Stimulated activated CD8-positive, alpha-beta memory T cell treated with anti-CD3 and anti-CD28 coated beads, Interleukin-7, amount 100 ng/mL, for 4 hours (primary cell): Measurements from ENCODE around the gene C16orf90.
A peak's percentile ranks its signal among the peaks of the same experiment; 100 is the strongest.
"Not testable (repeated sequence)": the region's sequence is repeated elsewhere in the genome, so short reads cannot be mapped to it uniquely, and the experiment has no call there.

Source experiments
- DNase-seq, 2 donors: peaks; one replicate each; pipeline ENCODE4 v3.0.0-alpha.2; 2020; ENCODE audit warnings: low read depth in 2 of 2

The C16orf90 gene

DNA sequence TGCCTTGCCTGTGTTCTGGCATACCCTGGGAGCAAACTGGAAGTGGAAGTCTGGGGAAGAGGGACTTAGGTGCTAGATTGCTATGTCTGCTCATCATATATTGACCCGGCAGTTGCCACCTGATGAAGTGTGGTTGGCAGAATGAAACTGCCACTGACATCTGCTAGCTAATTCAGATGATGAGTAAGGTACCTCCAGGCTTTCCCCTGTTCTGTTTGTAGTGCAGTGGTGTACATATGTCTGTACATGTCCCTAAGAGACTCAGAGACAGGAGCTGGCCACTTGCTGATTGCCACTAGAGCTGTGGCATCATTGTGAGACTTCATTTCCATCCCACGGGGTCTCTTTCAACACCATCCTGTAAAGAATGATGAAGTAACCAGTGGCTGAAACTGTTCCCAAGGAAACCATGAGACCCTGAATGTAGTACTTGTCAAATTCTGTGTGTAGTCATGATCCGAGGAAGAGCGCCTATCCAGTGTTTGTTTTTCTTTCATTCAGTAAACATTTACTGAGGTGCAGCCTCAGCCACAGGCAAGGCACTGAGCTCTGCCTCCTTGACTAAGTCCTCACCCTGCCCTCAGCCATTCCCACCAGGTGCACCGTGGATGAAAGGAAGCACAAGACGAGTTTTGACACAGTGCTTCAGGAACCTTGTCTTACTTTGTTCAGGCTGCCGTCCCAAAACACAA lies 18.7 kb upstream of the C16orf90 start:
- DNase-seq = no peak

DNA sequence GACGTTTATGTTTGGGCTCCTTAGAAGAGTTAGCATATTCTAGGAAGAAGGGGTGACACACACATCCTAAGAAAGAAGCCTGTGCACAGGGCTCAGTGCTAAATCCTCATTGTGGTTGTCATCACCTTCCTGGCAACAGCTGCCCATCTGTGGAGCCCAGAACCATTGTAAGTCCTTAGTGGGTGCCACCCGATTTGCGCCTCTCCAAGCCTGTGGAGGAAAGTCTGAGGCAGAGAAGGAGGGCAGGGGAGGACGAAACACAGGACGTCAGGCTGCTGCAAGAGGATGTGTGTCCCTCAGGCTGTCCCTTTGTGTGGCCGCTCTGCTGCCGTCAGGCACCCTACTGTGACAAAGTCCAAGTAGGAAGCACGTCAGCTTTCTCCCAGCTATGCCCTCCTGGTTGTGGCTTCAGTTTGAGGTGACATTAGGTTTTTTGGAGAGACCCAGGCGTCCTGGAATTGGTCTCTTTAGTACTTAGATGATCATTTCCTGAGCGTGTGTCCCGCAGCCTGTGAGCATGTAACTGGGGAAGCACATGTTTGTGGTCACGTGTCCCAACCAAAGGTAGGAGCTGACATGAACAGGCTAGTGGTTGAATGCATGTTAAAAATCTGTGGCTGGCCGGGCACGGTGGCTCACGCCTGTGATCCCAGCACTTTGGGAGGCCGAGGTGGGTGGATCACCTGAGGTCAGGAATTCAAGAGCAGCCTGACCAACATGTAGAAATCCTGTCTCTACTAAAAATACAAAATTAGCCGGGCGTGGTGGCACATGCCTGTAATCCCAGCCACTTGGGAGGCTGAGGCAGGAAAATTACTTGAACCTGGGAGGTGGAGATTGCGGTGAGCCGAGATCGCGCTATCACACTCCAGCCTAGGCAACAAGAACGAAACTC lies 16.2 kb upstream of the C16orf90 start:
- no peak for DNase-seq

DNA sequence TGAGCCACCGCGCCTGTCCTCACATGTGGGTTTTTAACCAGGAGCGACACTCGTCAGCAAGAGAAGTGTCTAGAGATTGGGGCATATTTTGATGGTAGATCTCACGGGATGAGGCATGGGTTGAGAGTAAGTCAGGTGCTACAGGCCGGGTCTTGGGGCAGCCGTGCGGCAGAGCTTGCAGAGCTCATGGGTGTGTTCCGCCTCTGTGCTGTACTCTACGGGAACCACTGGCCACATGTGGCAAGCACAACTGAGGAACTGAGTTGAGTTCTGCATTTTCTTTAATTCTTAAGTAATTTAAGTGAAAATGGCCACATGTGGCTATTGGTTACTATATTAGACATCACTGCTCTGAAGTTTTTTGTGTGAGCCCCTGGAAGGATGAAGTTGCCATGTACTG lies 15.1 kb upstream of the C16orf90 start:
- no peak for DNase-seq

DNA sequence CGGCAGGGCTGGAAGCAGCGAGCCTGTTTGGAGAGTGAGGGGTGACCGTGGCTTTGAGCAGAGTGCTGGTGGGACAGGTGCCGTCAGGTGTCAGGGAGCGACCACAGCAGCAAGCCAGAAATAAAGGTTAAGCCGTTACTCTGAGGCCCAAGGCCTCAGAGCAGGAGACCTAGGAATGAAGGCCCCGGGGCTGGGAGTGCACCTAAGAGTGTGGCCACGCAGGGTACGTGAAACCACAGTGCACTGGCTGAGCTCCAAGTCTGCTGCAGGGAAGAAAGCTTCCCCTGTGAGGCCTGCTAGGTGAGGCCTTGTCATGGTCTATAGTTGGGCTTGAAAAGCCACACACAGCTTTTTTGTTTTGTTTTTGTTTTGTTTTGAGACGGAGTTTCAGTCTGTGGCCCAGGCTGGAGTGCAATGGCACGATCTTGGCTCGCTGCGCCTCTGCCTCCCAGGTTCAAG lies 14.2 kb upstream of the C16orf90 start:
- DNase-seq = peak; percentile 32 to 39

DNA sequence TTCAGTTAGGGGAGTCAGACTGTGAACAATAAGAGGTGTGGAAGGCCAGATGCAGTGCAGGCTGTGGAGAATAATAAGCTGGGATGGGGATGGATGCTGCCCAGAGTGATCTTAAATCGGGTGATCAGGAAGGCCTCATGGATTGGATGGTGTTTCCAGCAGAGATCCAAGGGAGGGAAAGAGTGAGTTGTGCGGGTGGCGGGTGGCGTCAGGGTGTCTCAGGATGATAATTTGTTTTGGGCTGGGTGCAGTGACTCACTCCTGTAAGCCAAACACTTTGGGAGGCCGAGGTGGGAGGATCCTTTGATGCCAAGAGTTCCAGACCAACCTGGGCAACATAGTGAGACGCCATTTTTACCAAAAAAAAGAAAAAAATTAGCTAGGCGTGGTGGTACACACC lies 13.4 kb upstream of the C16orf90 start:
- no peak for DNase-seq

DNA sequence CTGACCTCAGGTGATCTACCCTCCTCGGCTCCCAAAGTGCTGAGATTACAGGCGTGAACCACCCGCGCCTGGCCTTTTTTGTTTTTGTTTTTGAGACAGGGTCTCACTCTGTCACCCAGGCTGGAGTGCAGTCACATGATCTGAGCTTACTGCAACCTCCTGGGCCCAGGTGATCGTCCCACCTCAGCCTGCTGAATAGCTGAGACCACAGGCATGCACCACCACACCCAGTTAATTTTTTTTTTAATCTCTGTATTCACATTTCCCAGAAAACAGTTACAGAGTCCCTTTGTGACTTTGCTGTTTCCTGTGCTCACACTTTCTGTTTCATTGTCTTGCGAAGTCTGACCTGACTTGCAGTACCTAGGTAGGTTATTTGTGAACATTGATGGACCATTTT lies 8.2 kb upstream of the C16orf90 start:
- DNase-seq = peak; percentile 35 to 44

DNA sequence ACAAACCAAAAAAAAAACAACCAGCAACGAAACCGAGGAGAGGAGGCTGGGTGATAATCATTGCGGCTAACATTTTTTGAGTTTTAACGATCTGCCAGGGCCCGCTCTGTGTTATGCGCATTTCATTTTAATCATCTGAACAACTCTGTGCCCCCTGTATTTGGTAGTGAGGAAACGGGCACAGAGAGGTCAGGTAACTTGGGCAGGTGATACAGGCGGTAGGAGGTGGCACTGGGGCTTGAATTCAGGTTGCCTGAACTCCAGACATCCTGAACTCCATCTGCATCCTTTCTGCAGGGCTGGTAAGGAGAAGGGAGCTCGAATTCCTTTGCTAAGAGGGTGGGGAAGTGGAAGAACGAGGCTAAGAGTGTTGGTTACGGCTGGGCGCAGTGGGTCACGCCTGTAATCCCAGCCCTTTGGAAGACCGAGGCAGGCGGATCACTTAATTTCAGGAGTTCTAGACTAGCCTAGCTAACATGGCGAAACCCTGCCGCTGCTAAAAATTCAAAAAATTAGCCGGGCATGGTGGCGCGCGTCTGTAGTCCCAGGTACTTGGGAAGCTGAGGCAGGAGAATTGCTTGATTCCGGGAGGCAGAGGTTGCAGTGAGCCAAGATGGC lies 6.6 kb upstream of the C16orf90 start:
- no peak for DNase-seq

DNA sequence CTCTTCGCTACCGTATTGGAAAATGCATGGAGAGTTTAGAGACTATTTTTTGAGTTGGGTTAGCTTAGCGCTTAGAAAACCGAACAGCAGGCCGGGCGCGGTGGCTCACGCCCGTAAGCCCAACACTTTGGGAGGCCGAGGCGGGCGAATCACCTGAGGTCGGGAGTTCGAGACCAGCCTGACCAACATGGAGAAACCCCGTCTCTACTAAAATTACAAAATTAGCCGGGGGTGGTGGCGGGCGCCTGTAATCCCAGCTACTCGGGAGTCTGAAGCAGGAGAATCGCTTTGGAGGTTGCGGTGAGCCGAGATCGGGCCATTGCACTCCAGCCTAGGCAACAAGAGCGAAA lies 6.1 kb upstream of the C16orf90 start:
- DNase-seq = not testable (repeated sequence)

DNA sequence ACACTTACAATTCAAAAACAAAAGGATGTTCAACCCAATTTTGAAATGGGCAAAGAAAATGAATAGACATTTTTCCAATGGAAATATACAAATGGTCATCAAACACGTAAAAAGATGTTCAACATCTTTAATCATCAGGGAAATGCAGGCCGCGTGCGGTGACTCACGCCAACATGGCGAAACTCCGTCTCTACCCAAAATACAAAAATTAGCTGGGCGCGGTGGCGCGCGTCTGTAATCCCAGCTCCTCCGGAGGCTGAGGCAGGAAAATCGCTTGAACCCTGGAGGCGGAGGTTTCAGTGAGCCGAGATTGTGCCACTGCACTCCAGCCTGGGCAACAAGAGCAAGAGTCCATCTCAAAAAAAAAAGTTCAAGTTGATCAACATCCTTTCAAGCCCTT lies 3.7 kb upstream of the C16orf90 start:
- DNase-seq = no peak

DNA sequence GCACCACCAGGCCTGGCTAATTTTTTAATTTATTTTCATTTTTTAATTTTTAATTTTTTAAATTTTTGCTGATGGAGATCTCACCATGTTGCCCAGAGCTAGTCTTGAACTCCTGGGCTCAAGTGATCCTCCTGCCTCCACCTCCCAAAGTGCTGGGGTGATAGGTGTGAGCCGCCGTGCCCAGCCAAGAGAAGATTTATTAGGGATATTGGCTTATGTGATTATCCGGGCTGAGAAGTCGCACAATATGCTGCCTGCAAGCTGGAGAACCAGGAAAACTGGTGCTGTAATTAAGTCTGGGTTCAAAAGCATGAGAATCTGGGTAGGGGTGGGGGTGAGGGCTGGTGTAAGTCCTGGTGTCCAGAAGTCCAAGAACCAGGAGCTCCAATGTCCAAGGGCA lies 2.5 kb upstream of the C16orf90 start:
- no peak for DNase-seq

DNA sequence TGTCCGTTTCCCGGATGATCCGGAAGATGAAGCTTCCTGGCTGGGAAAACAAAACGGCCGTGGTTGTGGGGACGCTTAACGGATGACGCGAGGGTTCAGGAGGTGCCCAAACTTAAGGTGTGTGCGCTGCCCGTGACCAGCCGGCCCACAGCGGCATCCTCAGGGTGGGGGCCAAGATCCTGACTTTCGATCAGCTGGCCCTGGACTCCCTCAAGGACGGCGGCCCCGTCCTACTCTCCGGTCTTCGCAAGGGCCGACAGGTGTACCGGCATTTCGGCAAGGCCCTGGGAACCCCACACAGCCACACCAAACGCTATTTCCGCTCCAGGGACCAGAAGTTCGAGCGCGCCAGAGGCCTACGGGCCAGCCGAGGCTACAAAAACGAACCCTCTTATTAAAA lies 1.1 kb upstream of the C16orf90 start:
- DNase-seq = no peak

DNA sequence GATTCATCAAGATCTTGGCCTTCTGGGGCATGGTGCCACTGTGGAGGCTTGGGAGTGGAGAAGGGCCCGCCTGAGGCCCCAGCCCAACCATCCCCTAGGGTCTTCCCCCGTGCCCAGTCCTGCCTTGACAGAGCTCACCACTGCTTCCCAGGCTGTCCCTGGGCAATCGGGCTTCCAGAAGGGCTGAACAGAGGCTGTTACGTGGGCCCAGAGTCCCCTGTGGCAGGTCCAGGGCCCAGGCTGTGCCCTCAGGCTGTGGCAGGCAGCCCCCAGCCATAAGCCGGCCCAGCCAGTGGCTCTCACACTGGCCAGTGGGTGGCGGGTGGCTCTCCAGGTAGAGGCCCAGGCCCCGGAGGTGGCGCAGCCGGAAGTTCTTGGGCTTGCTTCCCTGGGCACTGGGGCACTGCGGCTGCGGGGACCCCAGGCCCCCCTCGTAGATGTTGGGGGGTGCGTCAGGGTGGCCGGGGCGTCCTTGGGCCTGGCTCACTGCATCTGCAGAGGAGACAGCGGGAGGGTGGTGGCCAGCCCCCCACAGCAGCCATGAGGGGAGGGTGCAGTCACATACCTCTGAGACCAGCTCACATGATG lies 809 bp downstream of the C16orf90 start:
- no peak for DNase-seq

DNA sequence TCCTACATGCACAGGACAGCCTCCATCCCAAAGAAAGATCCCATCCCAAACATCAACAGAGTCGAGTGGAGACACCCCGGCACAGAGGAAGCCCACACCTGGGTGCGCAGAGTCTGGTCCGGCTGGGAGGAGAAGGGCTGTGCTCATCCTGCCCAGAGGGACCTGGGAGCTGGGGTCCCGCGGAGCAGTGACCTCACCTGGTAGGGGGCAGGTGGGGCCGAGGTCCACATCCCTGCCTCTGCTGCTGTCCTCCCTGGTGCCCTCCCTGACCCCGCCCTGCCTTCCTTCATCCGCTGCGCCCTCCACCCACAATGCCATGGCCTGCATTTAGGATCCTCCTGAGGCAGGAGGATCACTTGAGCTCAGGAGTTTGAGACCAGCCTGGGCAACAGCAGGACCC lies 2.9 kb downstream of the C16orf90 start:
- no peak for DNase-seq

DNA sequence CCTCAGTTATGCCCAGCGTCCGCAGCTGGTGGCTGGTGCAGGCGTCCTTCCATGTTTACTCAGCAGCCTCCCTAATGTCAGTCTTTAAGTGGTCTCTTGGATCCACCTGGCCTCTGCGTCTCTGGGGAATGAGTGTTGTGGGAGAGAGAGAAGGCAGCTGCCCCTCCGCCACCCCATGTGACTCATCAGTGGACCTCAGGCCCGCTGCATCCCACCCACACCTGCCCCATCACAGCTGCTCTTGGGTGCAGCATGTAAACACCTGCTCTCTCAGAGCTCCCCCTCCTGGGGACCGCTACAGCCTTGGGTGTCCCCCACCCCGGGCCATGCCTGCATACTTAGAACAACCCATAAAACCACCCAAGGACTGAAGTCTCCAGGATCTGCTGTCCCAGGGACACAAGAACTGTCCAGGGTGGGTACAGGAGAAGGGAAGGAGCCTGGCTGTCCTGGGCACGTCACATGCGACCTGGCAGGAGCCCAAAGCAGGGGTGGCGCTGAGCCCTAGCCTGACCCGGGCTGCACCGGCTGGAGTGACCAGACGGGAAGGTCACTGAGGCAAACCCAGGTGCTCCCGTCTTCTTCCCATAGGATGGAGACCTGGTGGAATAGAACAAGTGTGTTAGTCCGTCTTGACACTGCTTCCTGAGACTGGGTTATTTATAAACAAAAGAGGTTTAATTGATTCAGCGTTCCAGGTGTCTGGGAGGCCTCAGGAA lies 4.2 kb downstream of the C16orf90 start:
- DNase-seq = no peak

DNA sequence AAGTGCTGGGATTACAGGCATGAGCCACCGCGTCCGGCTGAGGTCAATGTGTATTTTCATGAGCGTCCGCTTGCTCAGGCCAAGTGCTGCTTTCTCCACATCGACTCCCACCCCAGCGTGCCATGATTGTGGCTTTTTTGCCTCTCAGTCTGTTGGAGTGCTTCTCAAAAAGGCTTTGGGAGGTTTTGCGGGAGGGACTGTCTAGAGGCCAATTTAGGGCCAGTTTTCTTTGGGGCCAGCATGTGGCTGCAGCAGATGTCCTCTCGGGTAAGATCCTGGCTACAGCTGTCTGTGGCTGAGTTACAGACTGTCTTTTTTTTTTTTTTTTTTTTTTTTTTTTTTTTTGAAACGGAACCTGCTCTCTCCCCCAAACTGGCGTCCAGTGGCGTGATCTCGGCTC lies 6.5 kb downstream of the C16orf90 start:
- no peak for DNase-seq

DNA sequence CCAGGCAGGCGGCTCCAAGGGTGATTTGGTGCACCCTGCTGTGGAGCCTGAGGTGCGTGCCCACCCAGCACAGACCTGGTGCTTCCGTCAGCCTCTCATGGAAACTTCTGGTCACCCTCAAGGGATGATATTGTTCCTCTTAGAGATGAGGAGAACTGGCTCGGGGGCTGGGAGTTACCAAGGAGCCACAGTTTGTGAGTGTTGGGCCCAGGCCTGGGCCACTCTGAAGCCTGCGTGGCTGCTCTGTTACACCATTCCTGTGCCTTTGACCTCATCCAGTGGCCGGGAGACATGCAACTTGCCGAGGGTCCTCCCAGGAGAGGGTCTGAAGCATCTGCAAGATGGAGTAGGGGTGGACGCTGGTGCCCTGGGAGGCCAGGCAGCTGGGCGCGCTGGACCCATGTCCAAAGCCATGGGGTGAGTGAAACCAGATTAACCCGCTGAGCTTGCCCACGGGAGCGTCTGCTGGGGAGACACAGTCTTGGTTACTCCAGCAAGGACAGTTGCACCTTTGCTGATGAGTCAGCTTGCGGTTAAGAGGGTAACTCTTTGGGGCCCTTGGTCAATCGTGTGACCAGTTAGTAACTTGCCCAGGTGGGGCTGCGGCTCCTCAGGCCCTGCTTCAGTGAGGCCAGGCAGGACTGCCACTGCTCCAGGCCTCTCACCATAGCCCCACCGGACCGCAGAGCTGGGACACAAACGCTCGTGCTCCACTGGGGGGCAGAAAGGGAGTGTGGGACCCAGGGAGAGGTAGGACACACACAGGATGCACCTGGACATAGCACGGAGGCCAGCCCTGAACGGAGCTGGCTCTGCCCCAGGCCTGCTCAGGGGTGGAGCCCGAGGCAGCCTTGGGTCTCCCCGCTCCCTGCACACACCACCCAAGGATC lies 7.5 kb downstream of the C16orf90 start:
- DNase-seq = no peak

DNA sequence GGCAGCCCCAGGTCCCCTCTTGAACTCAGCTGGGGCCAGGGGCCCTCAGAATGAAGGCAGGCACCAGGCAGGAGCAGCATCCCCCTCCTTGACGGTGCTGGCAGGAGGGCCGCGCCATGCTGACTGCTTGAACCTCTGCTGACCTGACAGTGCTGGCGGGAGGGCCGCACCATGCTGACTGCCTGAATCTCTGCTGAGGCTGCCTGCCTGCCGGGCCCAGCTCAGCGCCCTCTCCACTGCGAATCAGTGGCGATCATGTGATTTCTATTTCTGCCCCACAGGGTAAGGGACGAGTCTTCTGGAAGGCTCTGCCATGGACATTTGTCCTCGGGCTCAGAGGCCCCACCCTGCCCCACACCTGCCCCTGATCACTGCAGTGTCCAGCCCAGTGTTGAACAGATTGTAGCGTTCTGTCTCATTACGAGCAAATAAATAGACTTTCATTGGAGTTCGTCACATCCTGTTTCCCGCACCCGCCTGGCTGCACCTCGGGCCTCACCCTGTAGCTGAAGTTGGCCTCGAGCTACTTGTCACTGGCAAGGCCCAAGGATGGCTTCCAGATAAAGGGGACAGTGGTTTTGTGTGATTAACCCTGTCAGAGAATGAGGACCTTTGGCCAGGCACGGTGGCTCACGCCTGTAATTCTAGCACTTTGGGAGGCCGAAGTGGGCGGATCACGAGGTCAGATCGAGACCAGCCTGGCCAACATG lies 8.6 kb downstream of the C16orf90 start:
- no peak for DNase-seq

DNA sequence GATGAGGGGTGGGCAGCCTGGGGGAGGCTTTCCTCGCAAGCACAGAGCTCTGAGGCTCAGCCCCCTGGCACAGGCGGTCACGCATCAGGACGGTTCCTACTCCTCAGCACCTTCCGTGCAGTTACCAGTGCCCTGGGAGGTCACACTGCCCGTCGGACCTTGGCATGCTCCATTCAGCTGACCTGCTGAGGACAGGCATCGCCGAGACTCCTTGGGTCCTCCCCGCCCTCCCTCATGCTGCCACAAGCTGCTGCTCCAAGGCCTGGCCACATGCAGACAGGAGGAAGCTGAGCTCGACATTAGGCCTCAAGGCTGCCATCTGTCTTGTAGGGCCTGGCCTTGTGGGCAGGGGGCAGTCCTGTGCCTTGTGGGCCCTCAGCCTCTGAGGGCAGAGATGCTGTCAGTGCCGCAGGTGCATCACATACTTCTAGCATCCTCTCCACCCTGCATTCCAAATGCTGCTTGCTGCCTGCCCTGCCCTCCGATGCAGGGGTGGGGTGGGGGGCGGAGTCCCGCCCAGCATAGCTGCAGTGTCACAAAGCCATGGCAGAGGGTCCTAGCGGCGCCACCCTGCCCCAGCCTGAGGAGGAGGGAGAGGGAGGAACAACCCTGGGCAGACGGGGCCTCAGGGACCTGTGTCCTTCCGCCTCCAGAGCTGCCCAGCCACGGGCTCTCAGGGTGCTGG lies 9.3 kb downstream of the C16orf90 start:
- no peak for DNase-seq

DNA sequence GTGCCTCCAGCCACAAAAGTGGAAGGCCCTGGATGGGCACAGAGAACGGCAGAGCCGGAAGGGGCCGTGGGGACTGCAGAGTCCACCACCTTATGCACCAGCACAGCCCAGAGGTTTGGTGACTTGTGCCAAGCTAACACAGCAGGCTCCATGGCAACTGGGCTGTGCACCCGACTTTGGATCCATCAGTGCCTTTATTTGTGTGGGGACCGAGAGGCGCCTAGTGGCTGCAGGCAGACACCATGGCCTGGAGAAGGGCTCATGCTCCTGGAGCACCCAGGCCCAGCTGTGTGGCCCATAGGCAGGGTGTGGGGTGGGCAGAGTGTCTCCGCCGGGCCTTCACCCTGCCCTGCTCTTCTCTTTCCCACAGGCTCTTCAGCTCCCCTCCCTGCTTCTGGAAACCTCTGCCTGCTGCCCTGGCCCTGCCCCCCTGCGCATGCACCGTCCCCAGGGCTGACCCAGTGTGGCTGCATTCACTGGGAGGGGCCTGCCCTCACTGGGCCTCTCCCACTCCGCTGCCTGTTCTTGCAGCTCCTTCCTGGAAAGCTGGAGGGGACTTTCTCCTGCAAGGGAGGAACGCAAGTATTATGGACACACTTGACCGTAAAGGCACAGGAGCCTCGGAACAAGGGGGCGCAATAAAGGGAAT lies 10.1 kb downstream of the C16orf90 start:
- no peak for DNase-seq
